NCI-H526 (cell line): ENCODE data around the gene ROR1.
"Not testable (repeated sequence)": the region's sequence is repeated elsewhere in the genome, so short reads cannot be mapped to it uniquely, and the experiment has no call there.

Source experiments
- DNase-seq, 2 experiments: peaks; one replicate each; lab custom pipeline; 2025; lab: John Stamatoyannopoulos, UW

Gene ROR1

DNA sequence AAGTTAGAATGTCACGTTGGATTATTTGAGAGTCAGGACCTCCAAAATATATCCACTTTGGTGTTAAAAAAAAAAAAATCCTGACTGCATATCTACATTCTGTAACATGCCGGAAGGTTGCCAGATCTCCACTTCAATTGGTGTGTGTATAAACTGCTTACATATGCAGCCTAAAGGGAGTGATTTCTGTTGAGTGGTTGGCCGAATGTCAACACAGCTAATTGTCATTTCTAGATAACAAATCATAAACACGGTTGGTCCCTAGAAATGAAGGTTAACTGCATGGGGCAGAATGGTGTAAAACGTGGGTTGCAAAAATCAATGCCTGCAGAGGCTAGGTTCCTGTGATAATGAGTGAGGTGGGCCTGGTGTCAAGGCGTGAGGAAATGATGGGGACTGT, 15.0 kb upstream of the ROR1 start:
- DNase-seq: no peak

DNA sequence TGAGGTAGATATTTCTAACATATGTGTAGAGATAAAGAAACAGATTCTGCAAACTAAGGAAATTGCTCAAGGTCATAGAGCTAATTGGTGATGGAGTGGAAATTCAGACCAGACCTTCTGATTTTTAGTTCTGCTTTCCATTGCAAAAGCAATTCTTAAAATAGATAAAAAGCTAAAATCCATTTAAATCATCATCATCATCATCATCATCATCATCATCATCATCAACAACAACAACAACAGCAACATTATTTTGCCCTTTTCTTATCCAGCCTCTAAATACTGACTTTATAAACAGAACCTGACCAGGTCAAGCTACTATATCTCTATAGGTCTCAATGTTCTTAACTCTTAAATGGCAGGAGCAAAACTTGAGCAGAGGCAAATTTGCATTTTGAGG, 14.0 kb upstream of the ROR1 start:
- no peak for DNase-seq

DNA sequence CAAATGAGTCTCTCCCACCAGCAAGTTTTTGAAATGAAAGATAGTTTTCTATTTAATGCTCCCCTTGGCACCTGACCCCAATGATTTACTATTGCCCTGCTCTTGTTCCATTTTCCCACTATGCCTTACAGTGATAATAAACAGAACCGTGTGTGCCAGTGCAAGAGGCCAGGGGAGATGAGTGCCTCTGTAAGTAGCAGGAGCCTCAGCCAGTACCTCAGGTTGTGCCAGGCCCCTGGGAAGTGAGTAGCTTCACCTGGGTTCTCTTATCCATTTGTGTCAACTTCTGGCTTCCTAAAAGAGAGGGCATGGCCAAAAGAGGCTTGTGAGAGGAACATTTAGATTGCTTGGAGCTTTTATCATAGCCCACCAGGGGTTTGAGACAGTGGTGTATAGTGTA, 3.4 kb upstream of the ROR1 start:
- DNase-seq: no peak

DNA sequence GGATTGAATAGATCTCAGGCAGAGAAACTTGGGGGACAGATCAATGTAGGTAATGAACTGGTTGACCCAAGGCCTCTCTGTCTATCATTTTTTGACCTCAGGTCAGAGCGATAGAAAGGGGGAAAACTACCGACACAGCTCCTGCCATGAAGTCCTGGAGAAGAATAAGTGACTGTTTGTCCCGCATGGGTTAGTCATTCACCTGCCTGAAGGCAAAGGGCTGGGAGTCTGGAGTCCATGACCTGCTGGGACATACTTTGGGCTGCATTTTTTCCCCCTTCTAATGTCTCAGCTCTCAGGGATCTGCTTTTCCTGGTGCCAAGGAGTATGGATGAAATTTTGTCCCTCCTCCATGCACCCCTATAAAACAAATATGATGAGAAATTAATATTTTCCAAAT, 1.6 kb upstream of the ROR1 start:
- no peak for DNase-seq

DNA sequence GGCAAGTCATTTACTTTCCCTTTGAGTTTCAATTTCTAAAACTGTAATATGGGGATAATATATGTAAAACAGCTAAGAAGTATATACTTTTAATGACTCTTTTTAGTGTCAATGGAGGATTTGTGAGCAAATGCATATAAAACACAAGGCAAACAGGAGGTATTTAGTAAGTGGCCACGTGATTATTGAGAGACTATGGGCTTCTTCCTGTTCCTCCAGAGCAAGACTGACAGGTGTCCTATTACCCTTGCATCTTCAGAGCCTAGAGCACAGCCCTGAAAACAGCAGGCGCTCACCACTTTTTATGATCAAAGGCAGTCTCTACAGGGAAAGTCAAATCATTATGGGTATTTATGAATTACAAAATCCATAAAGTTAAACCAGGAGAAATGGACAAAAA, 941 bp upstream of the ROR1 start:
- DNase-seq: no peak

DNA sequence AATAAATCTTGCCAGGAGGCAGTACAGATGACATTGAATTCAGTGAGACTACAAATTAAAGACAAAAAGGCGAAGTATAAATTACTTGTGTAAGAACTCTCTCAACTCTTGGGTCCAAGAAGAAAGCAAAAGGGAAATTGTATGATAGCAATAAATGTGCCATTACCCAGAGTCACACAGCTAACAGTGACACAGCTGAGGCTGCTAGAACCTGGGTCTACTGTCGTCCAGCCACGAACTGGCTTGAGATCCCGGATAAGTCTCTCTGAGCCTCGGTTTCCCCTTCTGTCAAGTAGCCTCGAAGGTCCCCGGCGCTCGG, 362 bp upstream of the ROR1 start:
- no peak for DNase-seq

DNA sequence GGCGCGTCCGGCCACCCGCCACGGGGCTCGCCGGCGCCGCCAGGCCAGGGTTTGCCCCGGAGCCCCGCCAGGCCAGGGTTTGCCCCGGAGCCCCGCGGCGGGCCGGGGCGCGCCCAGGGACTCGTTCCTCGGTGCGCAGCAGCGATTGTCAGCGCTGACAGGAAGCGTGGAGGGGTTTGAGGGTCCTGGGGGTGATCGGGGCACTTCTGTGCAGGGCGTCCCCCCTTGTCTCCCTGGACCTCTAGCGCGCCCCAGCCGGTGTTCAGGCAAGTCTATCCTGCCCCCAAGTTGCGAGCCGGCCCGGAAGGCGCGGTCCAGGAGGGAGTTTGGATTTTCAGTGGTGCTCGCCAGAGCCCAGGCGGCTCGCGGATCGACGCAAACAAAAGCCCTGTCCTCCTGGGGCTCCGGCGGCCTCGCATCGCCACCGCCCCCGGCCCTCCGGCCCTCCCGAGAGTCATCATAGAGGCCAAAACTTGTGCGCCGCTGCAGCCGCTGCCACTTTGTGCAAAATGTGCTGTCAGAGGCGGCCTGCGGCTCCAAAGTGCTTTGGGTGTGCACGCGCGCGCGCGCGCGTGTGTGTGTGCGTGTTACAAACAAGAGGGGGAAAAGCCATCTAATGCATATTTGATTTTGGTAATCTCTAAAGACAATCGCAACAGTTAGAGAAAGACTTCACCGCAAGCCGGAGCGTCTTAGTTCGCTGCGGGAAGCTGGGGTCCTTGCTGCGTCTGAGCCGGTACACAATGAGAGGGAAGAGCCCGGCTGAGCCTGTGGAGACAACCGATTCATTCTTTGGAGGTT, 1.0 kb downstream of the ROR1 start:
- DNase-seq: peak in 1 of 2 experiments; percentile 57

DNA sequence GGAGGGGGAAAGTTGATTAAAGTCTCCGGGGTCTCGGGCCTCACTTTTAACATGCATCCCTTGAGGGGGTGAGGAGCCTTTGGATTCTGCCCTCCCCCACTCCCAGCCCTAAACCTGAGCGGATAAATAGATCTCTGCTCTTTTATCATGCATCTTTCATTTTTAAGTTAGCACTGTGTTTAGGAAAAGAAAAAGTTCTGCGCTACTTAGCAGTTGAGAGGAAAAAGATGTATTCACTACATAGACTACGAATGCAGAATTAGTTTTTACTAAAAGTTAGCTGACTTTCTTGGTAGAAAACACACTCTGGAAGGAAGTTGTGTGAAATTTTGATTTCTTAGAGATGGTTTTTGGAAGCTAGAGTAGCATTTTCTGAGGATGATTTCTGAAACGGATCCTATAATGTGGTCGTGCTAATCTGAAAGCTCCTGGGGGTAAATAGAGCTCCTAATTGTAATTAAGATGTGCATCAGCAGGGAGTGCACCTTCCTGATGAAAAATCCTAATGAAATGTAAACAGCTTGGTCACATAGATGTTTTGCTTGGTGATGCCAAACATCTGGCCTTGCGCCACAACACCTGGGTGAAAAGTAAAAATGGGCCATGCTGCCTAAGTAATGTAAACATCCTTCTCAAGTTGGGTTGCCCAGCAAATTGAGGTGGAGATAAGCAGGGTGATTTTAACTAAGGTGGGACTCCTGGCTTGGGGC, 1.8 kb downstream of the ROR1 start:
- no peak for DNase-seq

DNA sequence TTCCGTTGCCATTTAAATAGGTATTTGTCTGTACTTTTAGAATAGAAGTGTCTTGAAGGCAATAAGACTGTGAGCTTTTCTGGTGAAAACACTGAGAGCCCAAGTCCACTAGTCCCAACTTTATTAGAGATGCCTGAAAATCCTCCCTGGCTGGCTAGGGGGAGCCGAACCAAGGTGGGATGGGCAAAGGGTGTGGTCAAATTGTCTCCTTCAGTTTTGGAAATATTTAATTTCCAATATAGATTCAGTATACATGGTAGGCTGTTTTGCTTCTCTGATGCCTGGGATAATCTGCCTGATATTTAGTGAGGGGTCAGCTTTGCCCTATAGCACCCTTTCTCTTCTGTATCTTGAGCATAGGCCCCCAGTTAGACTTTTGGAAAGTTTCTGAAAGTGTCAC, 3.5 kb downstream of the ROR1 start:
- DNase-seq: no peak

DNA sequence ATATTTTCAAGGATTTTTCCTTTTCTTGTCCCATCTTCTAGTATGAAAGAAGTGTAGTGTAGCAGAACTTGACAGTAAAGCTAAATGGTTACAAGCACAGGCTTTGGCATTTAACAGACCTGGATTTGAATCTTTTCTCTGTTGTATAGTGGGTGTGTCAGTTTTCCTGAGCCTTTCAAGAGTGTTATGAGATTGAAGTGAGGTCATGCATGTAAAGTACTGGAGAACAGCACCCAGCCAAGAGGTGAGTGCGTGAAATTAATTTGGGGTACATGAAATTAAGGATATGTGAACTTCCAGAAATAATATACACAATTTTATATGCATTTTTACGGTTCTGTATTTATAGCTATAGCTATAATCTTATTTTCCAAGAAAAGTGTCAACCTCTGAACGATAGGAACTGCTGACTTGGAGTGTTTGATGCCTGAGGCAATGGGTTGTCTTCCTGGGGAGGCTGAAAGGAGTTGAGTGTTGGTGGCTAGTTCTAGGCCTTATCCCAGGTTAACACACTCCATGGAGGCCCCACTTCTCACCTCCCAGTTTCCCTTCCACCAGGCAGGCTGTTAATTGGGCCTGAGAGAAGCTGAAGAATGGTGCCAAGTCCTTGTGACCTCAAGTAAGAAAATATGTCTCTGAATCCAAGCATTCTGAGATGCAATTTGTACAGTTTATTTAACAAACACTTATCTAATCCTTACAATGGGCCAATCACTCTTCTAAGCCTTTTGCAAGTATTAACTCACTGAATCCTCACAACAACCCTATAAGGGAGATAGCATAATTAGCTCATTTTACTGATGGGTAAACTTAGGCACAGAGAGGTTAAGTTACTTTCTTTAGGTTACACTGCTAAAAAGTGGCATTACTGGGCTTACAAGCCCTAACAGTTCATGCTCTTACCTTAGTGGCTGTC, 4.4 kb downstream of the ROR1 start:
- no peak for DNase-seq

DNA sequence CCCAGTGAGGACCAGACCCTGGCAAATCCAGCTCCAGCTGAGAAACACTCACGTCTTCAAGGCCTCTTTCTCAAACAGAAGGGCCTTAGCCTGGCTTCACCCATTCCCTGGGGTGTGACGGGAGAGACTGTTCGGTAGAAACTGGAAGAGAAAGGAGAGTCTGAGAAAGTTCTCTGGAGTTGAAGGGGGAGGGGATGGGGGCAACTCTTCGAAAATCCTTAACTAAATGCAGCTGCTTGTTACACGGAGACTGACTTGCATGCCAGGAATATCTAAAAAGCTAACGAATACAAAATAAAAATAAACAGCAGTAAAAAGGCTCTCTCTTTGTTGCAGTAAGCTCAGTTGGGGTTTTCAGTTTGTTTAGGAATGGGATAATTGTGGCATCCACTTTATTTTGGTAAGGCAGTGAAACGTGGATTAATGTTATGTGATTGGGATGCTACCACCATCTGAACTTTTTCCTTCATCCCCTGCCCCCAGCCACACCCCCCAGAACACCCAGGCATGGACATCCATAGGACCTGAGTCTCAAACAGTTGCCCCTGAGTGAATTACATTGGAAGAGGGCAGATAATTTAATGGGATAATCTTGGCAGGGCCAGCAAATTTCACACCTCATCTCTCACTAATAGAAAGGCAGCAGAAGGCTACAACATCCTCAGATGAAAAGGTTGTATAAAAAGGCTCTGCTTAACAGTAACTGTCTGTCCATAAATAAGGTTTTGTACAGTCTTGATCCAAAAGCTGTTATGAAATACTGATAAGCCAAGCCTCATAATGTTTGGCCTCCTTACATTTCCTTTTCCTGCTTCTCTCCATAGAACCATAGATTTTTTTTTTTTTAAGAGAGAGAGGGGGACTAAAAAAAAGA, 5.8 kb downstream of the ROR1 start:
- no peak for DNase-seq

DNA sequence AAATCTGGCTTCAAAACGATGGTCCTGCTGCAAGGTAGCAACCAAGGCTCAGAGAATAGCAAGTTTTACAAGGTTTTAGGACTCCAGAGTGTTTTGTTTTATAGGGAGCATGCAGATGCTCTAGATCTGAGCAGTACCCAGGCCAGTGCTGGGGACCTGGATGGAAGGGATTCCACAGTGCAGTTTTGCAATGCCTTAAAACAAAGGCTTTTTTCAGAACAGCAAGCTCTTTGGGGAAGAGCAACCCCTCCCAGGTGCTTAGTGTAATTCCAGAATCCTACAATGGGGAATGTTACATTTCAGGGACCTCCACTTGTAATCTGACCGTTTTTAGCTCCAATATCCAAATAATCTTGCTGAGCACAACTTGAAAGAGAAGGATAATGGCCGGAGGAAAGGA, 6.7 kb downstream of the ROR1 start:
- no peak for DNase-seq

DNA sequence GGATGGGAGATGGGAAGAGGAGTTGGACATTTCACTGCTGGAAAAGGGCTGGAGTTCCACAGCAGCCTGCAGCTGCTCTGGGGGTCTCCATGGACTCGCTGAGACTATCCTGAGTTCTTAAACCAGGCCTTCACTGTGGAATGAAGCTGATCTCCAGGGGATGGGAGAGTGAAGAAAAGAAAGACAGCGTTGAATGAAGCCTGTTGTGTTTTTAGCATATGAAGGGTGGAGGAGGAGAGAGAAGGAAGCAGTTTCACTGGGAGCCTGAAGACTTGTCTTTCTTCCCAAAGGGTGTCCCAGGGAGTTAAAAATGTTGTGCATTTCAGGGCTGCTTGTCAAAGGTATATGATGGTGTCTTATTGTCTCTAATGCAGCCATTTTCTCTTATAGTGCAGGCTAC, 9.2 kb downstream of the ROR1 start:
- DNase-seq: no peak

DNA sequence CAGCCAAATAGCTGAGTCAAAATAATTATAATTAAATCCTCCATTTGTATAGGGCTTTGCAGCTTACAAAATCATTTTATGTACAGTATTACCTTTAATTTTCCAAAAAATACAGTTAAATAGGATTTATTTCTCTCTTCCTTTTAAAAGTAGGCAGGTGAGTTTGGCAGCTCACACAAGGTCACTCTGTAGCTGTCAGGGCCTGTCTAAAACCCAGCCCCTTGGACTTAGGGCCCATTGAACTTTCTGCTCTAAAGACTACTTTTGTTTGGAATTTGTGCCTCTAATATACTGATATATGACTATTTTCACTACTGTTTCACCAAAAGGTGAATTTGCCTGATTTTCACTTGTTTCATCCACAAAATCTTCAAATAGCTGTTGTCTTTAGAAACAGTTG, 10.3 kb downstream of the ROR1 start:
- DNase-seq: no peak

DNA sequence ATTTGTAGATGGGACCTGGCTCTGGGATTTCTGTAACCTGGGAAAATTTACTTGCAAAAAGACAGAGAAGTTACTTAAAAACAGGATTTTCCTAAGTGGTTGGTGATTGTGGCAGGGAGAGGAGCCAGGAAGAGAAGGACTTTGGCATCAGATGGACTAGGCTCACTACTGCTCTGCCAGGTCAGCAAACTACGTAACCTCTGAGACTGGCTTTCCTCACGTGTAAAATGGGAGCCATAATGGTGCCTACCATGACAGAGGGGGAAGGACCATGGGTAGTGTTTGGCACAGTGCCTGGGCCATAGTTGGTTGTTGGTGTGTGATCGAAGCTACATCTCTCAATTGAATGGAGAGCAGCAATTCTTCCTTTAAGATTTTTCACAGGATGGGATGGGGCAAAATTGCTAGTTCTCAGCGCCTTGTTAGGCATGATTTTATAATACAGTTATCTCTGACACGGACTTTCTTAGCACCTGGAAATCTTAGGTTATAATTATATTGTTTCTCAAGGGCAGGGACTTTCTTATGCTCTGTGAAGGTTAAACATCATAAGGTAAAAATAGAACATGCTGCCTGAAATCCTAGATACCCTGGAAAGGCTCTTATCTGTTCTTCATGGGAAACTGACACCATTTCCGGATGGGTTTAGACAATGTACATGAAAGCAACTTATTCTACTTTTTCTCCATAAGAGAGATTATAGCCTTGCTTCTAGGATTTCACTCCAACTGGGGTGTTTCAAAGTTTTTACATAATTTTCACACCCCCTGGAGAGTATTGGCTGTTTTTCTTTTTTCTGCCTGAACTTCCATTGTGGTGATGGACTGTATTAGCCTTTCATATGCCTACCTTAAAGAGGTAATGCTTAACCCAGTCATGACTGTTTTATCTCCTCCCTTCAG, 10.9 kb downstream of the ROR1 start:
- no peak for DNase-seq

DNA sequence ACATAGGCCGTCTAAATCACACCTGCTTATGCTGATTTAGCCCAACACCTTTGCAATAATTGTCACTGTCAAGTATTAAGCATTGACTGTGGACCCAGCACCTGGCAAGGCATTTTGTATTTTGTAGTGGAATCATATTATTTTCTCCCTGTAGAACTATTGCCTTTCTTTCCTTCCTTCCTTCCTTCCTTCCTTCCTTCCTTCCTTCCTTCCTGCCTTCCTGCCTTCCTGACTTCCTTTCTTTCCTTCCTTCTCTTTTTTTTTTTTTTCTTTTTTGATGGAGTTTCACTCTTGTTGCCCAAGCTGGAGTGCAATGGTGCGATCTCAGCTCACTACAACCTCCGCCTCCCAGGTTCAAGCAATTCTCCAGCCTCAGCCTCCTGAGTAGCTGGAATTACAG, 13.5 kb downstream of the ROR1 start:
- not testable (repeated sequence) for DNase-seq

DNA sequence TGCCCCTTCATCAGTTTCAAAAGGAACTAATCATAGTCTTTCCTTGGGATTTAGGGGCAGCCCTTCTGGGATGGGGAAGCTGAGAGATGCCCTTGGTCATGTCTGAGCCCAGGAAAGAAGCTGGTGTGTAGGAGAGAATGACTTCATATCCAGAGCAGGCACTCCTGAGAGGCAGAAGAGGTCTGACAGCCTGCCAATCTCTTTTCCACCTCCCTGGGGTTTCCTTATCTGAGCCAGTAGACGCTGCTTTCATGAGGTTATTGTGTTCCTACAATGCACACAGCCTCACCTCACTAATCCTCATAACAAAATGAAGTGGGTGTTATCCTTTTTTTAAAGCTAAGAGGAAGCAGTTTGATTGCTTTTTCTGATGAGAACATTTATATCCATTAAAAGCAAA, 14.1 kb downstream of the ROR1 start:
- DNase-seq: no peak

DNA sequence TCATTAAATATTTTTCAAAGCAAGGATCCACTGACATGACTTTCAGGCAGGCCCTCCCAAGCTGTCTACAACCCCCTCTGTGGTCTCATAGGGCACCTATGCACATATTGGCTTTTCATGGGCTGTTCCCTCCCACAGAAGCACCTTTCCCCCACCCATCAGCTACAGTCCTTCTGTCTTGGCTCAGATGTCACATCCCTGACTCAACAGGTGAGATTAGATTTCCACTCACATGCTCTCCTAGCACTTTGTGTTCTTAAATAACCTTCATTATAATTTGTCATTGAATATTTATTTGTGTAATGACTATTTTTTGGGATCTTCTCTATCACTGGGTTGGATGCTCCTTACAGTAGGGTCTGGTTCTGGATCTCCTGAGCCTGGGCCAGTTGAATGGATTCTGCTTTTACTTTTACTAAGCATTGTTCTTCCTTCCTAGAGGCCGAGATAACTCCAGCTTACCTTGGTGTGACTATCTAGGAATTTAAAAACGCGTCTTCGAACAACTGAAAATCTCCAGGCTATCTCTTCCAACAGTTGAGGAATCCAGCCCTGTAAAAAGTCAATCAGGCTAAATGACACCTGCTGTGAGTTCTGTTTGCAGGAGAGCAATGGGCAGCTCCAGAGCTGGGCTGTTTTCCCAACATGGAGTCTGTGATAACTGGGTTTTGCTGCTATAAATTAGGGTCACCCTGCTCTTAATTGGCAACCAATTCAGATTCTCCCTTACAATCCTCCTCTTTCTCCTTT, 16.2 kb downstream of the ROR1 start:
- DNase-seq: no peak

DNA sequence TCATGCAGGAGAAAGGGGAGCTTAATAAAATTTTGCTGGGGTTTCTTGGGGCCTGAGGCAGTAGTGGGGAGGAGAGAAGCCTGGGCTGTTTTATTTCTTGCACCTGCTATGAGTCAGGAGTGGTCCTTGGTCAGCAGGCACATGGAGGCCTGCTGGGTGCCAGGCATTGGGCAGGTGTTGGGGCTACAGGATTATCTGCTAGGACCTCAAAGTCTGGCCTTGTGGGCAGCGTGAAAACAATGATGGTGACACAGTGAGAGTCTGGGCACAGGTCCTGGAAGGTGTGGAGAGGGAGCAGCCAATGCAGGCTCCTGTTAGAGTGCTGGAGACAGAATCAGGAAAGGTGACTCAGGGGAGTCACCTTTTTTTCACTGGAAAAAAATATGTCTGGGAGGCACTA, 17.2 kb downstream of the ROR1 start:
- no peak for DNase-seq

DNA sequence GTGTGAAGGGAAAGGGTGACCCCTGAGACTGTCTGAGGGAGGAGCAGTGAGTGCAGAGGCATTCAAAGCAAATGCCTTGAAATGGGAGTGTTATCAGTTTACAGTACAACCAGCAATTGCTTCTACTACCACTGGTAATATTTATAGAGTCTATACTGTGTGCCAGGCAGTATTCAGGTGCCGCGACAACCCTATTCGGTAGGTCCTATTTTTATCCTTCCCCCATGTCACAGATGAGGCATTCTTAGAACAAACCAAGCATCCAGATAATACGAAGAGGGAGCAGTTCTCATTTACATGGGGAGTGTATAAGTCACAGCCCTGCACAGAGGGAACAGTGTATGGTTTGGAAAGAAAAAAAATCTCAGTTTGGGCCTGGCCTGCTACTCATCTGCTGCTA, 18.3 kb downstream of the ROR1 start:
- DNase-seq: no peak
